Lung microvascular endothelial cell (primary cell): Measurements from ENCODE around the gene KCNQ1OT1. TPM values are rescaled to one million over a fixed set of nuclear protein-coding genes. Genes with fewer than 3 reads are reported as not detected.

Experiments used
- DNase-seq, 2 donors: peaks; one replicate each; pipeline versions ENCODE4 v3.0.0 to v3.0.0-alpha.2; 2010; ENCODE audit warnings: low read depth in 2 of 2
- total RNA-seq: library from RNA; depleted of rRNA; stranded (reverse); fragments of >200 nt; gene quantifications from 2 replicates; pipeline ENCODE4 v1.2.1, GENCODE V29; 2014

KCNQ1OT1 gene
- total RNA-seq, 1 donor from 2014 or later = 0.79 TPM

DNA sequence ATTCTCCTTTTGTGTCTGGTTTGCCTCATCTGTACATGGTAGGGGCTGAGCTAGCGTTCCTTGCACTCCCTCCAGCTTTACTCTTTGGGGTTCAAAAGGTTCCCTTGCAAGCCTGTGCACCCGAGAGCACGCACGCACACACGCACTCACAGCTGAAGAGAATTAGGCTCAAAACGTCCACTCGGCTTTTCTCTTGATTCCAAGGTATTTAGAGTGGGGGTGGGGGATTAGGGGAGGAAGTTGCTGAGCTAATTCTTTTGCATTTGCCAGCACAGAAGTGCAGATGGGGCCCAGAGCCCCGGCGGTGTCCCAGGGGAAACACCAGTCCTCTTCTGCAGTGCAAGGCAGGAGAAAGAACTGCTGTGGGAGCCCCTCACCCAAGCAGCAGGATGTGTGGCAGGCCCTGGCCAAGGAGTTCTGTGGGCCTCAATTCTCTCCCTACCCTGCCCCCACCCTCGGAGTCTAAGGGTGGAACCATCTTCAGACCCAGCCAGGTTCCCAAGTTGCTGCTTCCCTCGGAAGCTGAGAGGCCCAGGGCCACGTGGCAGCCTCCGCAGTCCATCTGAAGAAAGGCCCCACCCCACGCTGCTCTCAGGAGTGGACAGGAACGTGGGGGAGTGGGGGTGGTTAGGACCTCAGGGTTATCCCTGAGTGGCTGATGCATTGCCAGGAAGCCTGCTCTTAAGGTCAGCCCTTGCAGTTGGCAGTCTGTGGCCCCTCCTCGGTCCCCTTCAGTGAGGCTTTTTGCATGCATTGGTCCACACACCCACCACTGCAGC, 3.8 kb upstream of the KCNQ1OT1 start:
- DNase-seq = no peak

DNA sequence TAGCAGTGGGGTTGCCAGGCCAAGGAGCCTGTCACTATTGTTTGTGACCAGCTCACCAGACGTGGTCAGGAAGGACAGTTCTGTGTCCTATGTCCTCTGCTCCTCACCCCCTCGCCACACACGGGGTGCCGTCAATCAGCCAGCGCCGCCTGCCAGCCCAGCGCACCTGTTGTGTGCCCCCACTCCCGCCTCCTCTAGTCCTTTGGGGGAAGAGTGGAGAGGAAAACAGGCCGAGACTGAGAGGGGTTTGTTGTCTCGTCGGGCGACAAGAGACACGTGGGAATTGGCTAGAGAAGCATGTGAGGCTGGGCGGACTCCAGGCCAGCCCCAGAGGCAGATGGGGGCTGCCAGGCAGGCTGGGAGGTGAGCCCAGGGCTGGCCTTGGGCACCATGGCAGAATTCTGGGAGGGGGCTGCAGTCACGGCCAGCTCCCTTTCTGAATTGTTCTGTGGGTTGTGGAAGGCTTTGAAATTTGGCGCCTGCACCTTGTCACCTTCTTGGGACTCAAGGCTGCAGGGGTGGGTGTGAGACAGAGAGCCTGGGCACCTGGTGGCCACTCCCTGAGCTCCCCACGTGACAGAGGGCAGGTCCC, 3.1 kb upstream of the KCNQ1OT1 start:
- DNase-seq = no peak

DNA sequence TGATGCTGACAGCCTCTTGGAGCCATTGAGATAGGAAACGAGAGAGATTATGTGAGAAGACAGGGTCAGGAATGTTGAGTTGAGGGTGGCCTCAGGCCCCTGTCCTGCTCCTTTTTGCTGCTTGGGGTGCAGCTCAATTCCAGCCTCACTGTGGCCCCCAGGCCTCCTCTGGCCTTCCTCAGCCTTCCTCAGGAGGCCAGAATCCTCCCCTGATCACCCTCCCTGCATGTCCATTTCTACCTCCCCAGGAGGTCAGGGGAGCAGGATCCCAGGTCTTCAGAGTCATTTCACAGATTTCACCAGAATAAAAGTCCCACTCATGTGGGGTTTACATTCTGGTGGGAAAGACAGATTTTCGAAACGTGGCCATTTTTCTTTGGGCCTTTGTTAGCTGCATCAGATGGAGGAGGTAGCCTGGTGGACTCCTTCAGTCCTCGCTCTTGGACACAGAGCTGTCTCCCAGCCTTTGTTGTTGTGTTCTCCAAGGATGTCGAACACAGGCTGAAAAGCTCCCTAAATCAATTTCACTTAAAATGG, 2.2 kb upstream of the KCNQ1OT1 start:
- DNase-seq = no peak

DNA sequence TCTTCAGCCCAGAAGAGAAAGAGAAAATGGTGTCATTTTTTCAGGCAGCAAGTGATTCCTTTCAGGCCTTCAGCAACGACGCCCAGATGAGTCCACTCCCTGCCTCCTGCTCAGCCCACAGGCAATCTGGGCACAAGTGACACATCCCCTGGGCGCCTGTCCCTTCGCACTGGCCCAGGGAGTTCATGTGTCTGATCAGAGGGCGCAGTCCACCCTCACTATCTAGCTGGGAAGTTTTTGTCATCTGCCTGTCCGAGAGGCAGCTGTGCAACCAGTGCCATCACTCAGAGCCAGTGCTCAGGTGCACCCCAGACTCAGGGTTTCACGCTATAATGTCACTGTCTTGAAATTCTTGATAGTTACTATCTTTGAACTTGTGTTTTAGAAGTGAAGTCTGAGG, 1.4 kb upstream of the KCNQ1OT1 start:
- no peak for DNase-seq

DNA sequence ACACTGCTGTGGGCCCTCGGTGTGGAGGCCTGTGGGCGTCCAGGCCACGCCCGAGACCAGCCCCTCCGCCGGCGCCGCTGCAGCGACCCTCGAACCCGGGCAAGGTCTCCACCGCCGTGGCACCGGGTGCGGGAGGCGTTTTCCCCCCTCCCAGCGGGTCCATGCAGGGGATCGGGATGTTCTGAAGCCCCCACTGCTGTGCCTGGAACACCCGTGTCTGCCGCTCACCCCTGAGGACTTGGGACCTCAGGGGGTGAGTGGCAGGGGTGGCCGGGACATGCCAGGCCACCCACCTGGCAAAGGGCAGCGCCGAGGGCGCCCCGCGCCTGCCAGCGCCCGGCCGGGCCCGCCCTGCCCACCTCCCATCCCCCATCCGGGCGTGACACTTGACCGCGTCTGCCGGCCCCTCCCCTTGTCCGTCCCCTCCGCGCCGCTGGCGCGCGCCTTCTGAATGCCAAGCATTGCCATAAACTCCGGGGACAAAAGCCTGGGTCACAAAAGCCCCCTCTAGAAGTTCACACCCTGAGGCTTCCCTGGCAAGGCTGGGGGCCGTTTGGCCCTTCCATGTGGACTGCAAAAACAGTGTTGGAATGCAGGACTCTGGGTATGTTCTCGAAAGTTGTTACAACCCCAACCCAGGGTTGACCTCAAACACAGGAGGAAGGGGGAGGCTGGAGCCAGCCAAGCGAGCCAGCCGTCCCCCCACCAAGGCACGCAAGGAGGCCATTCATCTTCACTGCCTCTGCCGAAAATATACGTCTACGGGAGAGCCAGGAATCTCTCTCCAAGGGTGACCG, 819 bp upstream of the KCNQ1OT1 start:
- peak; percentile 41 to 55 for DNase-seq

DNA sequence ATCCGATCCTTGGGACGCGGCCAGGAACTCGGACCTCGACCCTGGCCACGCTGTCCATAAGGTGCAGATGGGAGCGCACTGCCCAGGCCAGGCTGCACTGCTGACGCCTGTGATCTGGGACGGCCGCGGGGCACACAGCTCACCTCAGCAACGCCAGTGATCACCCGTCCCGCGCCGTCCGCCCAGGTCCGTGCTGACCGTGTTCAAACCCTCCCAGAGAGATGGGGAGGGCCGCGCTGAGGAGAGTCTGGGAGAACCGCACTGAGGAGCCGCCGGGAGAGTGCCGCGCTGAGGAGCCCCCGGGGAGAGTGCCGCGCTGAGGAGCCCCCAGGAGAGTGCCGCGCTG, 636 bp downstream of the KCNQ1OT1 start:
- peak; percentile 40 to 47 for DNase-seq

DNA sequence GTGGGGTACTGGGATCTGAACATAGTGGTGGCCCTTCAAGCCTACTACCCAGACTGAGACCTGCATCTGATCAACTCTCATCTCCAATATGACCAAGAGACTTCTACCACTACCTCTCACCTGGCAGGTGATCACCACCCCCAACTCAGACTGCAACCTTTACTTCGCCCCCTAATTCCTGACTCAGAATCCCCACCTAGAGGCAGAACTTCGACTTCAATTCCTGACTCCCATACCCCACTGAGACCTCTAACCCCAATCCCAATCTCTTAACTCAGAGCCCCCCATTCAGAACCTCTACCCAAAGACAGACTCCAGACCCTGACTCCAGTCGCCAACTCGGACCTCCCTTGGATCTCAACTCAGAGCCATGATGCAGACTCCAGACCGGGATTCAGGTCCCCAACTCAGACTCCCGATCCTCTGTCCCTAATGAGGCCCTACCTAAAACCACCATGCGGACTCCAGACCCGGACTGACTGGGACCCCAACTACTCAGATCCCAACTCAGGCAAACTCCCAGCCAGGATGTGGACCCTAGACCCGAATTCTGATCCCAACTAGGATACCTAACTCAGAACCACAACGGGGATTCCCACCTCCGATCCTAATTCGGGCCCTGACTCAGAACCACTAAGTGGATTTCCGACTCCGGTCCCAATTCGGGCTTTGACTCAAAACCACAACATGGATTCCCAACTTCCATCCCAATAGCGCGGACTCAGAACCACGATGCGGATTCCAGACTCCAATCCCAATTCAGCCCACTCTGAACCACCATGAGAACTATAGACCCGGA, 1.2 kb downstream of the KCNQ1OT1 start:
- peak; percentile 7 to 14 for DNase-seq

DNA sequence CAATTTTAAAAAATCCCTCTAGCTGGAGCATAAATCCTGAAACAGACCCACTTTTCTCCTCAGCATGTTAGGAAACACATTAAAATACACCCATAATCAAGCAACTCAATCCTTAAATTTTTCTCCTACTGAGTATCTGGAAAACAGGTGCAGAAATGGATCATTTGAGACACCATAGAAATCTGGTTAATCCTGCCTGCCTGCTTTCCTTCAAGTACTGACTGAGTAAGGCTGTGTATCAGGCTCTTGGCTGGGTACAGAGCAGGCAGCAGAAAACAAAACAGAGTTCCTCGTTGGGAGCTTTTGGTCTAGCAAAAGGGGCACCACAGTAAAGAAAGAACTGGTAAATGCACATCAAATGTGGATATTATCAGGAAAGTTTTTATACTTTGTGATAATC, 1.9 kb downstream of the KCNQ1OT1 start:
- no peak for DNase-seq

DNA sequence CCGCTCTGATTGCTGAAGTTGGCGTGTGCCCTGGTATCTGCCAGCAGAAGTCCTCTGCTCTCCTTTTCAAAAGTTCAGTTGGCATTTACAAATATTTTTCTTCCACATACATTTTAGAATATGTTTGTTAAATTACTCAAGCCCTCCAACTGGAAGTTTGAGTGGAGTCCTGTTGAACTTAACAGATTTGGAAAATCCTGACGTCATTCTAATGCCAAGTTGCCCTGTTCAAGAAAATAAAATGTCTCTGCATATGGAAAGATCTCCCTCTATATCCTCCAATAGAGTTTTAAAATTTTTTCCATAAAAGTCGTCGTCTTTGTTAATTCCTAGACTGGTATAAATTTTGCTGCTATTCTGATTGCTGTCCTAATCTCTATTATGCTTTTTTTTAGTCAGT, 3.3 kb downstream of the KCNQ1OT1 start:
- no peak for DNase-seq

DNA sequence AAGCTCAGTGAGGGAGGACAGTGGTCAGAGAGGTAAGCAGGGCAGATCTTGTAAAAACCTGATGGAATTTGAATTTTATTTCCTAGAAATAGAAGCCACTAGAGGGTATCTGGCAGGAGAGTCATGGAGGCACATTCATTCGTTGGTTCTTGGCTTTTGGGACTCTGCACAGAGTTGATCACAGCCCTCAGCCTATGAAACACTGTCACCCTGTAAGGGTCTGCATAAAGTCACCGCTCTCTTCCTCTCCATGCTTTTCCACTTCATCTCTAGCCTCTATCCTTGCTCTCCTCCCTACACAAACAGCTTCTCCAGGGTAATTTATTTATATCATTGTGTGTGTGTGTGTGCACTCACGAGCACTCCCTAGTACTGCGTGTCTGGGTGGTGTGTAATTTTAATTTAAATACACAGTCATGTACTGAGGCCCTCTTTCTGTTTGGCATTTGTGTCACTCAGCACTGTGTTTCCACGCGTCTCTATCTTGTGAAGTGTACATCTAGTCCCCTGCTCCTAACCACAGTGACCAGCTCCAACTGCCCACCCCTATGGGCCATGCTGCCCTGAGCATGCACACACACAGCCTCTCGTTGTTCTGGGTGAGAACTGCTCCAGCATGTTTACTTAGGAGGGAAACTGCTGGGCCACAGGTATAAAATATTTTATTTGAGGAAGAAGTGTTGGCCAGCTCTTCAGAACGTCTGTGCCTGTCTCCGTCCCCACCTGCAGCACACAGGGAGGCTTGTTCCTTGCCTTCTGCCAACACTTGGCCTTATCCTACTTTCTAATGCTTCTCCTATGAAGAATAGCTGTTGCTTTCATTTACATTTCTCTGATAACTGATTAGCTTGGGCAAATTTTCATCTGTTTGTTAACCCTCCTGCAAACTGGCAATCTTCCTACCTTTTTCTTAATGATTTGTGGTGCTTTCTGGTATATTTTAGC, 4.5 kb downstream of the KCNQ1OT1 start:
- no peak for DNase-seq

DNA sequence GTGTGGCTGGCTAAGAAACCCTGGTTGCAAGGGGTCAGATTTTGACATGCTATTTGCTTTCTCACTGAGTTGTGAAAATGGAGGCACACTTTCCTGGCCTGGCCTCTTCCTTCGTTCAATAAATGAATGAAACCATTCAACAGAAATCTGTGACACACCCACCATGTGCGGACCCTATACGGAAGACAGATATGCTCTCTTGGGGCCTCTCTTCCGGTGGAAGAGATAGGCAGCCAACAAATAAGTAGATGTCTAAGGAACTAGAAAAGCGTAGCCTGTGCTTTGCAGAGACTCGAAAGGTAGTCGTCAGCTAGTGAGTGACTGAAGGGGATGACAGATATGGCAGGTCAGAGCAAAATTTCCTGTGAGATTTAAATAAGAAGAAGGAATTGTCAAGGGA, 5.3 kb downstream of the KCNQ1OT1 start:
- DNase-seq = no peak

DNA sequence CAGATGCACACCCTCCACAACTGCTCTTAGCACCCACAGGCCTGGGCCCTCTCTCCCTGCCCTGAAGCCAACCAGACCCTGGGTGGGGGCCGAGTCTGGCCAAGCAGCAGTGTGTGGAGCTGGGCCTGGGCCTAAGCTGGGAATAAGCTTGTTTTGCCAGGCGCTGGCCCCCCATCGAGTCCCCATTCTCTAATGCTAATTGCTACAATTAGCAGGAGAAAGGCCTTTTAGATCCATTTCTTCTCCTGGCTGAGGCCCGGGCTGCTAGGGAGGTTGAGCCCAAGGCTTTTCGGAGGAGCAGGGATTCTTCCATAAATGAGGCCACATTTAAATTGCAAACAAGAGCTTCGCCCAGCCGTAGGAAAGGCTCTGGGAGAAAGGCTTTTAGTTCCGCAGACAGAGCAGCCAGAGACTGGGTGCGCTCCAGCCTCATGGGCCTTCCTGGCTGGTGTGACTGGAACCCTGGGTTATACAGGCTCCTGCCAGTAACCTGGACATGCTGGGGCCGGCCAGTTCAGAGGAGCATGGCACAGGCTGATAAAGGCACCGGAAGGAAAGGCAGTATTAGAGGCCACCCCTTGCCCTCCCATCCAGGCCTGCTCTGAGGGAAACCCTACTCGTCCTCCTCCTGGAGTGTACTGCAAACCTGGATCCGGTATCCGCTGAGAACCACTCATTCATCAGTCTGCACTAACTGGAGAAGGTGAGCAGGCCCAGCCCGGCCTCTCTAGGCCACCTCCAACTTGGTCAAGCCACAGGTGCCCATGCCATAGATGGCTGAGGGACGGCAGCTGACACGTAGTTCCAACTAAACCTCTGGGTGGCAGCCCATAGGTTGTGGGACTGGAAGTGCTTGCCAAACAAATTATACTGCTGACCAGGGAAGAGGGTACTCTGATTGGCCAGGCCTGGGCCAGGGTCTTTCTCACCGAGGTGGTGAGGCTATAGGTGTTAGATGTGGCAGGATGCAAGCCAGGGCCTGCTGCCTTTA, 6.2 kb downstream of the KCNQ1OT1 start:
- peak in 1 of 2 donors; percentile 28 for DNase-seq

DNA sequence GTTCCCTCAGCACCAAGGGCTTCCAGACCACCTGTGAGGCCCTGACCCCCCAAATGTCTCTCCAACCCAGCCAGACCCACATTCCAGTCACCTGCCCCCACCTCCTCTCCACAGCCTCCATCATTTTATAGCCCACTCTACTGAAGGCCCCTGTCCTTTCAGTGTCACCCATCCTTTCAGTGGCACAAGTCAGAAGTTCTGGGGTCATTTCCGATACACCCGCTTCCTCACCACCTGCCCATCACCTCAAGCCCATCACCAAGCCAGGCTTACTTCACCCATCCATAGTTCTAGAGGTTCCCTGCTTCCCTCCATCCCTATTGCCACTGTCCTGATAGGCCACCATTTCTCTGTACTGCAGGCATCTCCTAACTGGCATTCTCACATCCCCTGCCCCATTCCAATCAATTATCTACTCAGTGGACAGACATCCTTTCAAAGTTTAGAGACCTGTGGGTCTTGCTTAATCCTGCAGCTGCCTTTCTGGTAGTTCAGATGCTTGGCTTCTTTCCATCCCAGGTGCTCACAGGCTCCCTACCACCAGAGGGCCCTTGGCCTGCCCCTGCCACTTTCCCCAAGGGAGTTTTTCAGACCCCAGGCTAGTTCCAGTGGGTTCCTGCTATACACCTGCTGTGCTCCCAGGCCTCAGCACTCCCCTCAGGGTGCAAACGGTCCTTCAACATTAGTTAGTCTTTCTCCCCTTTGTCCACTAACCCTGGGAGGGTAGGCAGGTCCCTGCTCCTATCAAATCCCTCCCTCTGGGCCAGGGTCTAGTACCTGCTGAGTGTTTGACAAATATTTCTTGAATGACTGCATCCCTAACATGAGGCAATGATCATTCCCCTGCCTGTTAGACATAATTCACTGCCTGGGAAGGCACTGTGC, 7.6 kb downstream of the KCNQ1OT1 start:
- peak in 1 of 2 donors; percentile 20 for DNase-seq

DNA sequence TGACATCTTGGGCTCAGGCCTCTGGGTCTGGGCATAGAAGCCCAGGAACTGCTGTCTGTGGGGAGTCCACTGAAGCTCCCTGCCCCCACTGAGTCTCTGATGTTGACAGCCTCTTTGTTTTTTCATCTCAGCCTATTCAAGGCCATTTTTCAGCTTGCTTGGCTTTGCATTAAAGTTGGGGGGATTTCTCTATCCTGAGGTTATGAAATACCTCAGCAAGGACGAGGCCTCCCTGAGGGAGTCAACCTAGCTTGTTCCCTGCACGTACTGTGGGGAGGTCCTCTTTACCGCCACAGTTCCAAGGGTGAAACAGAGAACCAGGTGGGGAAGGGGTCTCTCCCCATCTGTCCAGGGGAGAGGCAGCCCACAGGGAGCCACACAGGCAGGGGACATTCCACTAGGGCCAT, 8.4 kb downstream of the KCNQ1OT1 start:
- DNase-seq = no peak

DNA sequence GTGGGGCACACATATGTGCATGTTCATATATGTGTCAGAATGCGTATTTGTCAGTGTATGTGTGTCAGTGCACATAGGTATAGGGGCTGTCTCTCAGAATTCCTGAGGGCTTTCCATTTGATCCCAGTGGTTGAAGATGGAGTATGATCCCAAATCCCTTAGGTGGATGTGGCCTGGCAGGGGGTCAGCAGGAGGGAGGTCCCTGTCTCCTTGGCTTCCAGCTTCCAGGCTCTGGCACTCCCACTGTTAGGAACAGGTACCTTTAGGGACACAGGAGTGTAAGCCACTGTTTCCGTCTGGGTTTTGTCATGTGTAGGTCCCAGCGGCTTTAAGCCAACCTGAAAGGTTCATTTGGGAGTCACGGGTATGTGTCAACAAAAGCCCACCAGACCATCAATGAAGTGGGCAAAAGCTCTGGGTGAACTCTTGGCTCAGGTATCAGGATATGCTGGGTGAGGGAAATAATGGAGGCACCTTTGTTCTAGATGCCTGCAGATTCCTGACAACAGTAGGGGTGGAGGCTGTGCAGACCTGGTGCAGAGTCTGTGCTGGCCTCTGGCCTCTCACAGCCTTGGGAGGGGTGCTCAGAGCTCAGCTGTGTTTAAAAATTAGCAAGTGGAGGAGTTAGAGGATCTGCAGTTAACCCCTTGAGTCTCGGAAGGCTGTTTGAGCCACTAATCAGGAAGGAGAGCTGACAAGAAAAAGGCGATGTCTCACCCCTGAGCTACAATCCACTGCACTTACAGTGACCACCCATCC, 9.0 kb downstream of the KCNQ1OT1 start:
- no peak for DNase-seq

DNA sequence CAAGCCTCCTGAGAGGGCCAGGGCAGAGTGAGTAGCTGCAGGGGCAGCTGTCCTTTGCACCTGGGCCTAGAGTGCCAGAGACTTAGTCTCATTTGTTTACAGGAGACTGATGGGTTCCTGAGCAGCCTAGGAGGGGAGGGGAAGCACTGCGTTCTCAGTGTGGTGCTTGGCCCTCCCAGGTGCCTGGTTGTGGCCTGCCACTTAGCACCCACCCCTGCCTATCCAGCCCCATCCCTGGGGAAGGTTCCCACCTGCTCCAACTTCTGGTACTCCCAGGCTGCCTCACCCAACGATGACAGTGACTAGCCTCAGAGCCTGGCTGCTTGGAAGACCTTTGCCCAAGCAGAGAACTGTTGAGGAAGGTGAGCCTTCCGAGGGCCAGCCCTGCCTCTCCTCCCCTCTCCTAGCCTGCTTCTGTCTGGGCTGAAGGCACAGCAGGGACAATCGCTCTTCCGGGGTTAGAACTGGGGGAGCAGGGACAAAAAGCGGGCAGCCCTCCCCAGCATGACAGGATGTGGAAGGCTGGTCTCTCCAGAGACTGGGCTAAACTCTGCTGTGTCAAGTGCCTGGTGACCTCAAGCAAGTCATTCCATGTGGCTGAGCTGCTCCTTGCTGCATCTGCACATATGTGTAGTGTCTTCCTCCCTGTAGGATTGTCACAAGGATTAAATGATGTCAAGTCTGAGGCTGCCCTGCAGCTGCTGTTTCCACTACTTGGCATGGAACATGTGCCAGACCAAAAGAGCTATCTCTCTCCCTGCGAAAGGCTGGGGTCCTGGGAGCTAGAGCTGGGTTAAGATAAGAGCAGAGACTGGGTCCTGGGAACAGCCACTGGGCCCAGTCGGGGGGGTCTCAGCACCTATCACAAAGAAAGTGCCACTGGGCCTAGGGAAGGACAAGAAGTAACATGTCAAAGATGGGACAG, 9.9 kb downstream of the KCNQ1OT1 start:
- DNase-seq = no peak
